Rectal smooth muscle tissue (tissue), 1 donor: ENCODE results near the gene JUND.

Experiments used
- H3K27ac ChIP-seq: one replicate; pipeline ENCODE4 v1.7.0; 2013; ENCODE audit warnings: low read depth, low read length, inconsistent platforms
- H3K27me3 ChIP-seq: one replicate; pipeline ENCODE4 v1.7.0; 2013; ENCODE audit warnings: low read length; ENCODE audit not compliant: control insufficient read depth, insufficient read depth
- H3K36me3 ChIP-seq: one replicate; pipeline ENCODE4 v1.7.0; 2013; ENCODE audit warnings: low read length; ENCODE audit not compliant: control insufficient read depth, insufficient read depth
- H3K4me1 ChIP-seq: one replicate; pipeline ENCODE4 v1.7.0; 2013; ENCODE audit warnings: low read length; ENCODE audit not compliant: control insufficient read depth, insufficient read depth
- H3K4me3 ChIP-seq: one replicate; pipeline ENCODE4 v1.7.0; 2013; ENCODE audit warnings: low read length
- H3K9ac ChIP-seq: one replicate; pipeline ENCODE4 v1.7.0; 2013; ENCODE audit warnings: low read length

Gene JUND

DNA sequence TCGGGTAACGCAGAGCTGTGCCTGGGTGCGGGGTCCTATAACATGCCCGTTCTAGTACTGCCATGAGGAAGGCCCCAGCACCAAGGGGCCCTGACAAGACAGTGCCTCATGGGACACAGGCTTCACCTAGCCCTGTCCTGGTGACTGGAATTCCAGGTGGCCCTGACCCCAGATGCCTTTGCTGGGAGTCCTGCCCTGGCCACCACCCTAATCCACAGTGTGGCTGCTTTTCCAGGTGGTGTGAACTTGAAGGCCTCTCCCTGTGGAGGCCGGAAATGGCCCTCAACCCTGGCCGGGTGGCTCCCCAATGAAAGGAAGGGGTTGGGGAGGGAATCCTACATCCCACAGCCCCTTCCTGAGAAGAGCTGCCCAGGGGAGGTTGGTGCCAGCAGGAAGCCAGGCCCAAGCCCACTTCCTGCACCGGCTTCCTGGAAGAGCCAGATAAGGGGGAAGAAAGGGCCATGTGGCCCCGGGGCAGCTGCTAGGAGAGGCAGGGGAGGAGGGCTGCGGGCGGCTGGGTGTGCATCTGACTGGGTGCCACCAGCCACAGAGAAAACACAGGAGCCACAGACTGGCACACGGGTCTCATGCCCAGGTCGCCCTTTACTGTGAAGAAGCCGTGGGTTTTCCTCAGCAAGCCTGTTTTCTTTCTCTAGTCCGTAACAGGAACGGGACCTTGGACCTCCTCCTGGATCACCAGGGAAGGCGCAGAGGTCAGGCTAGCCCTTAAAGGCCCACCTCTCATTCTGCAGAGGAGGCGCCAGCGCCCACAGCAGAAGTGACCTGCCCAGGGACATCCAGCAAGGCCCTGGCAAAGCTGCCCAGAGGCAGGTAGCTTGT is 36.8 kb upstream of the JUND start:
- H3K4me3 ChIP-seq = no peak overlapping the region
- H3K4me1 ChIP-seq = peaks cover 9% of the 10 kb centered on the region
- H3K9ac ChIP-seq = no peak overlapping the region
- H3K27me3 ChIP-seq = no peaks in the 10 kb centered on the region
- peaks cover 2% of the 10 kb centered on the region for H3K36me3 ChIP-seq
- H3K27ac ChIP-seq = no peak overlapping the region

DNA sequence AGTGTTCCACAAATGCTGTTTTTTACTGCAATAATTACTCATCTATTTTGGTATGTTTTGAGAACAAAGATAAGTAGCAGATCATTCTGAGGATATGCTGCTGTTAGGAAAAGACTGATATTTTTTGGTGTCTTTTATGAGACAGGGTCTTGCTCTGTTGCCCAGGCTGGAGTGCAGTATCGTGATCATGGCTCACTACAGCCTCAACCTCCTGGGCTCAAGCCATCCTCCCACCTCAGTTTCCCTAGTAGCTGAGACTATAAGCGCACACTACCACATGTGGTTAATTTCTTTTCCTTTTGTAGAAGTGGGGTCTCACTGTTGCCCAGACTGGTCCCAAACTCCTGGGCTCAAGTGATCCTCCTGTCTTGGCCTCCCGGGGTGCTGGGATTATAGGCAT is 32.0 kb upstream of the JUND start:
- H3K9ac ChIP-seq = no peak overlapping the region
- no peak overlapping the region for H3K4me3 ChIP-seq
- peaks cover 16% of the 10 kb centered on the region for H3K36me3 ChIP-seq
- no peaks in the 10 kb centered on the region for H3K27me3 ChIP-seq
- no peak overlapping the region for H3K27ac ChIP-seq
- H3K4me1 ChIP-seq = no peaks in the 10 kb centered on the region

DNA sequence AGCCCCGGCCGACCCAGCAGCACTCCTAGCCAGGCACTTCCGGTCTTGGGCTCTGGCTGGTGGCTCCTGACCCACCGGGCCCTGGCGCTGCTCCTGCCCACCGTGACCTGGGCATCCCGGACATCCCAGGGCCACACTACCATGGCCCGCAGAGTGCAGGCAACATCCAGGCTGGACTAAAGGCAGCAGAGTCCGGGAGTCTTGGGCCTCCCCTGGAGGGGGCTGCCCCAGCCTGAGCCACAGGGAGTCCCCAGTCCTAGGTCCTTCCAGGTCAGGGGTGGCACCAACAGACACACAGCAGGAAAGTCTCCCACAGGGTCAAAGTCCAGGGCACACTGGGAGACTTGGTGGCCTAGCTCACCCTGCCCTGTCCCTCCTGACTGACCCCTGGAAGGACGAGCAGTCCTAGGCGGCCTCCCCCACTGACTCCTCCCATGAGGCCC is 30.7 kb upstream of the JUND start:
- H3K4me3 ChIP-seq = no peak overlapping the region
- peaks cover 16% of the 10 kb centered on the region for H3K36me3 ChIP-seq
- H3K27me3 ChIP-seq = no peaks in the 10 kb centered on the region
- no peak overlapping the region for H3K27ac ChIP-seq
- H3K4me1 ChIP-seq = no peaks in the 10 kb centered on the region
- no peak overlapping the region for H3K9ac ChIP-seq

DNA sequence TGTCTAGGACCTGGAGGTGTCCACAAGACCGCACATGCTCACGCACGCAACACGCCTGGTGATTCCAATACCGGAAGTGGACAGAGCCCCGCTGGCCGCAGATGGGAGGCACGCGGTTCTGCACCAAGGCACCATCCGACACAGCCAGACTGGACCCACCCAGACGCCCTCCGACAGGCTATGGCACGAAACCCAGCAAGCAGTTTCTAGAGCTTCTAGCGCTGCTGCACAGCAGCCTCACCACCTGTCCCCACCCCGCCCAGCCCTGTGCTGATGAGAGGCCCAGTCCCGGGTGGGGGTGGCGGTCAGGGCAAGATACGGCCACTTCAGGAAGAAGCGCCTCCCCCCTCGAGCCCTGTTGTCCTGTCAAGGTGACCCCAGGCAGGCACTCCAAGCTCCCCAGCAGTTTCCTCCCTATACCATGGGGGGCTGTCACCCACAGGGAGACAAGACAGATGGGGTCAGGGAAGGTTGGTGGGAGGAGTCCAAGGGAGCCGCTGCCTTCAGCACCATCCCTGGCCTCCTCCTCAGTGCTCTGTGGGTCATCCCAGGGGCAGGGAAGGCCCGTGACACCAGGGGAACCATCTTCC is 30.2 kb upstream of the JUND start:
- Histone ChIP-seq H3K4me1 (no peaks in the 10 kb centered on the region), H3K9ac (no peak overlapping the region), H3K27me3 (no peaks in the 10 kb centered on the region), H3K27ac (no peak overlapping the region), H3K4me3 (no peak overlapping the region), H3K36me3 (peaks cover 16% of the 10 kb centered on the region)

DNA sequence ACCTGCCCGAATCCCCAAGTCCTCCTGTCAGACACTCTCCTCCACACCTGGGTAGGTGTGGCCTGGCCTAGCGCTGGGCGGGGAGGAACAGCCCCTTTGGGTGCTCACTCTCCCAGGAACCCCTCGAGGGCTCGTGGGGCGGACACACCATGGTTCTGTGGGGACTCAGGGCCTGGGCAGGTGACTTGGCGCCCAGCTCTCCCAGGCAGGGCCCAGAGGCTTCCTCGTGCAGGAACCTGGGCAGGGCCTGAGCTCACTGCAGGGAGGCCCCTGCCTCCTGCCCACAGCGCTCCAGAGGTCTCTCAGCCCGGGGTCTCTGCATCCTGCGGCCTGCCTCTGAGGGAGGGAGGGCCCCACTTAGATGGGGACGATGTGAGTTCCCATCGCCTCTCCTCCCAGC is 29.5 kb upstream of the JUND start:
- Histone ChIP-seq H3K4me3 (no peak overlapping the region), H3K27ac (no peak overlapping the region), H3K27me3 (no peaks in the 10 kb centered on the region), H3K4me1 (peaks cover 5% of the 10 kb centered on the region), H3K9ac (no peak overlapping the region), H3K36me3 (peaks cover 16% of the 10 kb centered on the region)

DNA sequence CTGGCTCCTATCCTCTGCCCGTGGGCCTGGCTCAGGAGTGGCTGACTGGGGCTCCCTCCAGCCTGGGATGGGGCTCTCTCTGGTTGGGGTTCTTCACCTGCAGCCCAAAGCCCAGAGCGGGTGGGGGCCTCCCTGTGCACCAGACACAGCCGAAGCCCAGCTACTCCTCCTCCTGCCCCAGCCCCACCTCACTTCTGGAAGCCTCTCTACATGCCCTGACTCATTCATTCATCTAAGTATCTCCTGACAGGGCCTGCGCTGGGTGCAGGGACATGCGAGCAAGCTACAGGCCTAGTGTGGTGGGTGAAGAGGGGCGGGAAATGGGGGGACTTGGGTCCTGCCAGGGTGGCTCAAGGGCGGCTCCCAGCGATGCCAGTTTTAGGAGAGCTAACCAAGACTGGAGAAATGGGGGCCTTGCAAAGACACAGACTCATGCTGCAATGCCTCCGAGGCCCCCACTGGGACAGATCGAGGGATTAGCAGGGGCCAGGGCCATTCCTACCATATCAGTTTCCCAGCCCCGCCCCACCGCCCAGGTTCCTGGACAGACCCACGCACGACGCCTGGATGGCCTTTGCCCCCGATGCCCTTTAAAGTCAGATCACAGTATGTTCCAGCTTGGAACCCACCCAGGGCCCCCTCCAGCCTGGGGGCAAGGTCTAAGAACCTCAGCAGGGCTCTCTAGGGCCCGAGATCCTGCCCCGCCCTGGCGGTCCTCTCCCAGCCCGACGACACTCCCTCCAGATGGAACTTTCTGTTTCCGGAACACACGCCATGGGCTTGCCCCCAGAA is 28.9 kb upstream of the JUND start:
- Histone ChIP-seq H3K27me3 (no peaks in the 10 kb centered on the region), H3K27ac (no peak overlapping the region), H3K4me3 (no peak overlapping the region), H3K9ac (no peak overlapping the region), H3K4me1 (peaks cover 7% of the 10 kb centered on the region), H3K36me3 (peaks cover 16% of the 10 kb centered on the region)

DNA sequence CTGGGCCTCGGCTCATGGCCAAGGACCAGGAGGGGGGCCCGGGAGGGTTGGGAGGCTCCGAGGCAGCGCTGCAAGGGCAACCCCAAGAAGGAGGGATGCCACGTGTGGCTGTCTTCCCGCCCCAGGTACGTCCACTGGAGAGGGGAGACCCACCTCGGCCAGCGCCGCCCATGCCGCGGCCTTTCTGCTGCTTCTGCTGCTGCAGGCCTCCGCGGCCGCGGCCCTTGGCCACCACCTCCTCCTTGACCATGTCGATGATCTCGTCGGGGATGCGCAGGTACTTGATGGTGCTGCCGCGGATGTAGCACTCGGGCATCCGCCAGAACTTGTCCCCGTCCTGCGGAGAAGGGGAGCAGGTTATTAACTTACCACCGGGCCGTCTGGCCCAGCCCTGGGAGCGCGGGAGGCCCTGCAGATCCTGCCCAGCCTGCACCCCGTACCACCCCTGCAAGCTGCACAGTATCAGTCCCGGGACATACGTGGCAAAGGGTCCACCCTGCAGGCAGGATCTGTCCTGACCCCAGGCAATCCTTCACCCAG is 28.2 kb upstream of the JUND start:
- Histone ChIP-seq H3K9ac (no peak overlapping the region), H3K4me1 (peaks cover 14% of the 10 kb centered on the region), H3K27me3 (no peaks in the 10 kb centered on the region), H3K36me3 (peaks cover 16% of the 10 kb centered on the region), H3K27ac (no peak overlapping the region), H3K4me3 (no peak overlapping the region)

DNA sequence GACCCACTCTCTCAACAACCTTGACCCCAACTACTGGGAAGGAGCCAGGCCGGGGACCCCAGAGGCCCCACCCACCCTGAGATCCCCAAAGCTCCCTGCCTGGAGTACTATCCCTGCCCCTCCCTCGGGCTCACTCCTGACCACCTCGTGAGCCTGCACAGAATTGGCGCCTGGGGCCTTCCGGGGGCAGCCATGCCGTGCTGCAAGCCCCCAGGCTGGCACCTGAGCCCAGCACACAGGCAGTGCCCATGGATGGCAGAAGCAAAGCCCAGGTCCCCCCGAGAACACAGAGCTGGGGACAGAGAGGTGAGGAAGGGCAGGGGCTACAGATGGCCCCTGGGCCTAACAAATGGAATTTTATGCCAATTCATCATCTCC is 27.5 kb upstream of the JUND start:
- no peak overlapping the region for H3K9ac ChIP-seq
- no peaks in the 10 kb centered on the region for H3K27me3 ChIP-seq
- H3K4me1 ChIP-seq = peaks cover 19% of the 10 kb centered on the region
- peaks cover 14% of the 10 kb centered on the region for H3K36me3 ChIP-seq
- H3K27ac ChIP-seq = no peak overlapping the region
- no peak overlapping the region for H3K4me3 ChIP-seq

DNA sequence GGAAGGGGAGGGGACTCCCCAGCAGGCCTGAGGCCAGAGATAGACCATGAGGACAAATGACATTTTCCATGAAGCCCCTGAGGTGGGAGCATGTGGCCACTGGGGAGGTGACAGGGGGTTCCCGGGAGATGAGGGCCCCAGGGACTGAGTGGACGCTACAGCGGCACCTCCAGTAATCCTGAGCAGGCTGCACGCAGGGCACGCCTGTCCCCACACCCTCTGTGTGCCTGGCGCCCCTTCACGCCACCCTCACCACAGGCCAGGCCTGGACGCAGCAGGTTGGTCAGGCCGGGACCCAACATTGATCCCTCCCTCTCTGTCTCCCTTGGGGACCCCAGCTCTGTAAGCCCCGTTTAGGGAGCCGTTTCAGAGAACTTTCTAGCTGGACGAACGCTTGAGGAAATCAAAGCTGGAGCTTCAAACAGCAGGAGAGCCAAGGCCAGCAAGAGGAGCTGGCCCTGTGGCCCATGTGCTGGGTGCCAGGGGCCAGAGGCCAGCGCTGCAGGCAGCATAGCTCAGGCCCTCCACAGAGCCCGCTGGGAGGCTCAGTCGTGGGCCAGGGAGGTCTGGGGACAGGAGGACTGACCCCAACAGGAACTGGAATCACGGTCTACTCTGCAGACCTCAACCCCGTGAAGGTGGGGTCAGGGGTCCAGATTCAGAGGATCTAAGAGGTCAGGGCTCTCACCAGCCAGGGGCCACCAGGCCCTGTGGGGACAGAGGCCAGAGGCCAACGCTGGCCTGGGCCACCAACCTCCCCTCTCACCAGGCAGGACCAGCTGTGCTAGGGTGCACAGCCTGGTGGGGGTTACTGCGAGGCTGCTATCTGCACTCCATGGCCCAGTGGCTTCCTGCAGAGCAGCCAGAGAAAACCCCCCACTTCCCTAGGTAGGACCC is 26.9 kb upstream of the JUND start:
- Histone ChIP-seq H3K9ac (no peak overlapping the region), H3K4me3 (no peak overlapping the region), H3K27me3 (no peaks in the 10 kb centered on the region), H3K4me1 (peaks cover 20% of the 10 kb centered on the region), H3K36me3 (peaks cover 14% of the 10 kb centered on the region), H3K27ac (peak overlapping the region; percentile 48)

DNA sequence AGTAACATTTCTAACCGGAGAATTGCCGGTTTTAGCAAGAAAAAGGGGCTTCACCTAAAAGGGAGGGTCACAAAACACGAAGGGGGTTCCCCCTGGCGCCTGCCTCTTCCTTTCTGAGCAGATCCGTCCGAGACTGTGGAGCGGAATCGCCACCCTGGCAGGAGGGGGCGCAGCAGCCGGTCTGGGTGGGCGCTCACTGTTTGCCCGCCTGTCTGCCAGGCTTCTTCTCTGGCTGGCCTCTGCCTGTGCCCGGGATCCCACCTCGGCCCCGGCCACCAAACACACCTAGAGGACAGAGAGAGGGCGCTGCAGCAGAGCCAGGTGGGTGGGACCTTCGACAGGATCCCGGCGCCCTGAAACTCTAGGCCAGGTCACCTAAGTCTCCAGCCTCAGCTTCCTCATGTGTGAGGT is 25.9 kb upstream of the JUND start:
- H3K4me3 ChIP-seq = no peak overlapping the region
- H3K4me1 ChIP-seq = peaks cover 20% of the 10 kb centered on the region
- peaks cover 9% of the 10 kb centered on the region for H3K36me3 ChIP-seq
- H3K27ac ChIP-seq = peak overlapping the region; percentile 48
- H3K27me3 ChIP-seq = no peaks in the 10 kb centered on the region
- H3K9ac ChIP-seq = no peak overlapping the region

DNA sequence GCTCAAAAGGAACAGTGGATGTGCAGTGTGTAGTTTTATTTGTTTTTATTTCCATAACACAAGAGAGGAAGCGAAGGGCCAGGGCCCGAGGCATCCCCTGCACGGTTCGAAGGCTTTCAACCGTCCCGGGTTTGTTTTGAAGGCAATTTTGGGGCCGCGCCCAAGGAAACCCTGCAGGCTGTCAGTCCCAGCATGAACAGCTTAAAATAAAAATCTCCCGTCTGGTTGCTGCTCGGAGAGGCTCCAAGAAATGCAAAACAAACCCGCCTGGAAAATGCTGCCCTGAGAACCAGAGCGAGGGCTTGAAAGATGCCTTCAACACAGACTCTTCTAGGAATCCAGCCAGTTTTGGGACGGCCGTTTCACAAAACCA is 25.5 kb upstream of the JUND start:
- Histone ChIP-seq H3K27ac (peak overlapping the region; percentile 48), H3K4me3 (no peak overlapping the region), H3K27me3 (no peaks in the 10 kb centered on the region), H3K9ac (peak overlapping the region; percentile 10), H3K4me1 (peaks cover 20% of the 10 kb centered on the region), H3K36me3 (peaks cover 7% of the 10 kb centered on the region)
